Activated B cell treated with CpG ODN at 0.5 μM for 24 hours (primary cell): ENCODE measurements around the gene SEC61G. TPM values are rescaled to one million over a fixed set of nuclear protein-coding genes. Genes with fewer than 3 reads are reported as not detected.

ENCODE experiments used
- ATAC-seq: fragments of 200-7000 bp; cut with Tn5 transposase; one replicate; pipeline ENCODE4 v1.10.0; 2021; ENCODE audit warnings: low read depth, mild to moderate bottlenecking, moderate library complexity
- CTCF ChIA-PET: fragments of 350-600 bp; sonication (Branson Sonifier 250); formaldehyde crosslinking; loops from one replicate; lab custom pipeline; 2021; ENCODE audit warnings: antibody characterized with exemption; lab: Charles Lee
- POLR2A ChIA-PET: fragments of 350-600 bp; sonication (Branson Sonifier 250); formaldehyde crosslinking; loops from one replicate; lab custom pipeline; 2021; ENCODE audit warnings: antibody characterized with exemption; lab: Charles Lee
- DNase-seq: peaks from one replicate; pipeline ENCODE4 v3.0.0; 2022
- H3K27ac Mint-ChIP-seq: one replicate; pipeline ENCODE4 v1.8.0; 2020; ENCODE audit warnings: mixed read lengths
- H3K27me3 Mint-ChIP-seq: one replicate; pipeline ENCODE4 v1.8.0; 2021; ENCODE audit warnings: mixed read lengths
- H3K36me3 Mint-ChIP-seq: one replicate; pipeline ENCODE4 v1.8.0; 2021; ENCODE audit warnings: low read depth, mixed read lengths
- H3K4me1 Mint-ChIP-seq: one replicate; pipeline ENCODE4 v1.8.0; 2021; ENCODE audit warnings: mixed read lengths
- H3K4me3 Mint-ChIP-seq: one replicate; pipeline ENCODE4 v1.8.0; 2020; ENCODE audit warnings: mild to moderate bottlenecking, mixed read lengths
- H3K9me3 Mint-ChIP-seq: one replicate; pipeline ENCODE4 v1.8.0; 2020; ENCODE audit warnings: mixed read lengths
- CTCF ChIP-seq: fragments of 200-600 bp; IDR thresholded peaks from one replicate; pipeline ENCODE4 v1.8.0; 2022; ENCODE audit warnings: antibody characterized with exemption, mild to moderate bottlenecking
- intact Hi-C: fragments of 100-400 bp; cut with micrococcal nuclease; formaldehyde crosslinking; loops from one replicate; pipeline ENCODE4 v1.15.1; 2024
- total RNA-seq: library from RNA; stranded (reverse); gene quantifications from 2 replicates; pipeline ENCODE4 v1.2.3, GENCODE V29; 2022

Gene SEC61G
- total RNA-seq, 1 donor from 2014 or later: 57.3 TPM

- ChIA-PET POLR2A (no interaction called here), CTCF (no interaction called here)
- ATAC-seq: no peak
- Mint-ChIP-seq H3K9me3 (peaks cover 10% of the 10 kb centered on the region), H3K36me3 (no peaks in the 10 kb centered on the region), H3K4me3 (no peak overlapping the region), H3K27ac (no peak overlapping the region), H3K4me1 (no peaks in the 10 kb centered on the region), H3K27me3 (no peaks in the 10 kb centered on the region)
- no peak for TF ChIP-seq CTCF
- intact Hi-C loops: no loop called here
- DNase-seq: no peak
Observed at GRCh38 chr7:54711900-54712595, 47.0 kb downstream of the SEC61G start.

DNA sequence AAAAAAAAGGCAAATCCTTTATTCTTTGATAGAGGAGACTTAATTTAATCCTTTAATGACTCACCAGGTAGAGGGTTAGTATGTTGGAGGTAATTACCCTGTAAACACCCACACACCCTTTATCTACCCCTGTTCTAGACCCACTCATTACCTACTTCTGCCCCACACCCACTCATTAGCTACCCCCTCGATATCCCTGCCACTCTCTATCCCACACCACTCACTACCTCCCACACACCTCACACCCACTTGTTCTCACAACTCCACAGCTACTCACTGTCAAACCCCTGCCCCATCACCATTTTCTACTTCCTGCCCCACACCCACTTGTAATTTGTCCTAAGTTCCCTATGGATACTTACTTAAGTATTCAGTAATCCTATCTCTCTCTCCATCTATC is 49.7 kb downstream of the SEC61G start:
- ATAC-seq (no peak), DNase-seq (no peak)
- no peaks in the 10 kb centered on the region for H3K4me1 Mint-ChIP-seq
- intact Hi-C loops: no loop called here
- H3K27ac Mint-ChIP-seq: no peak overlapping the region
- CTCF ChIA-PET: no interaction called here
- H3K4me3 Mint-ChIP-seq: no peak overlapping the region
- H3K36me3 Mint-ChIP-seq: no peaks in the 10 kb centered on the region
- no peak for TF ChIP-seq CTCF
- H3K27me3 Mint-ChIP-seq: no peaks in the 10 kb centered on the region
- POLR2A ChIA-PET: no interaction called here
- H3K9me3 Mint-ChIP-seq: peaks cover 13% of the 10 kb centered on the region

- Mint-ChIP-seq H3K4me3 (no peak overlapping the region), H3K36me3 (no peaks in the 10 kb centered on the region), H3K4me1 (no peaks in the 10 kb centered on the region), H3K27me3 (no peaks in the 10 kb centered on the region), H3K9me3 (peaks cover 13% of the 10 kb centered on the region), H3K27ac (no peak overlapping the region)
- no peak for TF ChIP-seq CTCF
- CTCF ChIA-PET: no interaction called here
- ATAC-seq: no peak
- POLR2A ChIA-PET: no interaction called here
- intact Hi-C loops: no loop called here
- no peak for DNase-seq
Observed at GRCh38 chr7:54705436-54705835, 53.6 kb downstream of the SEC61G start.

DNA sequence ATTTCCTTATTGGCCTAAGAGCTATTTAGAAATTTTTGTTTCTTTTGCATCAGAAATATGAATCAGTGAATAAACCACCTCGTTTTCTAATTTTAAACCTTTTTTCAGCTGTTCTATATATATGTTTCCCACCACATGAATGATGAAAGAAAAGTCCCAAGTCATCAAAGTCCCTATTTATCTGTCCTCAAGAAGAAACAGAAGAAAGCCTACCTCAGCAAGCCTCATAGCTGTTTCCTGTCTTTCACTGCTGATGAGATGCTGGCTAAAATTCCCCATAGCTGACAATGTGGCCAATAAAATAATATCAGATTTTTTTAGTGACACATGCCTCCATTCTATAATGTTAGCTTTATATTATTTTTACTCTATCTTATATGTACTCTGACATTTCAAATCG is 54.2 kb downstream of the SEC61G start:
- intact Hi-C loops: no loop called here
- ATAC-seq: no peak
- TF ChIP-seq CTCF: no peak
- Mint-ChIP-seq H3K9me3 (peaks cover 13% of the 10 kb centered on the region), H3K36me3 (no peaks in the 10 kb centered on the region), H3K4me1 (no peaks in the 10 kb centered on the region), H3K4me3 (no peak overlapping the region), H3K27me3 (no peaks in the 10 kb centered on the region), H3K27ac (no peak overlapping the region)
- POLR2A ChIA-PET: no interaction called here
- no peak for DNase-seq
- CTCF ChIA-PET: no interaction called here

Other genes starting within 250 kb of the SEC61G start
- gene VSTM2A, start 216.8 kb downstream of the SEC61G start, total RNA-seq: not detected in 2 replicates